Esophagus muscularis mucosa (tissue), 4 donors: ENCODE measurements around the gene ITPKA.

Experiments used
- CTCF ChIP-seq, 3 experiments: fragments of 200-600 bp in 2 of 3; fragments of 450-650 bp in 1 of 3; sonication (generic) in 2 of 3; IDR thresholded peaks; one replicate each; pipeline ENCODE4 v1.5.1; 2017 to 2019; ENCODE audit warnings: antibody characterized with exemption in 3 of 3, mild to moderate bottlenecking in 2 of 3, moderate library complexity in 1 of 3
- EP300 ChIP-seq: sonication (generic); formaldehyde crosslinking; IDR thresholded peaks from one replicate; pipeline ENCODE4 v1.6.1; 2017; ENCODE audit warnings: antibody characterized with exemption
- POLR2A ChIP-seq: fragments of 450-650 bp; IDR thresholded peaks from one replicate; pipeline ENCODE4 v1.6.1; 2017; ENCODE audit warnings: antibody characterized with exemption, moderate library complexity, mild to moderate bottlenecking, low read depth
- POLR2AphosphoS5 ChIP-seq, 2 donors: sonication (generic); formaldehyde crosslinking; IDR thresholded peaks; one replicate each; pipeline ENCODE4 v1.6.1; 2017; ENCODE audit warnings: antibody characterized with exemption in 2 of 2

GRCh38 chr15:41511331-41511898, 17.7 kb downstream of the ITPKA start:
- TF ChIP-seq POLR2A = no peak
- TF ChIP-seq EP300 = no peak
- TF ChIP-seq CTCF (IDR thresholded peaks at IDR 0.05) = no peak
- no peak for TF ChIP-seq POLR2AphosphoS5 (IDR thresholded peaks at IDR 0.05)
